Cardiac atrium fibroblast (primary cell): Measurements from ENCODE around the gene SLC10A3. TPM values are rescaled to one million over a fixed set of nuclear protein-coding genes. Genes with fewer than 3 reads are reported as not detected.

ENCODE experiments used
- total RNA-seq: library from RNA; depleted of rRNA; stranded (reverse); fragments of >200 nt; gene quantifications from 2 replicates; pipeline ENCODE4 v1.2.3, GENCODE V29; 2015

SLC10A3 gene
- 35.5 and 50.5 TPM in 2 replicates for total RNA-seq

GRCh38 chrX:154490414-154491083 lies at the start of gene SLC10A3:
TSS of gene SLC10A3 (minus strand) at chrX:154490629. CDS start at chrX:154488940, 1,689 bp downstream.

GRCh38 chrX:154515966-154516655 lies 25.7 kb upstream of the SLC10A3 start, which contains the start of gene FAM3A:
TSS of gene FAM3A (minus strand) at chrX:154516232. CDS start at chrX:154515772, 460 bp downstream.

GRCh38 chrX:154486396-154487207 lies 3.8 kb downstream of the SLC10A3 start, which contains the start of gene UBL4A:
TSS of gene UBL4A (minus strand) at chrX:154486615. CDS start at chrX:154486584, 31 bp downstream.

GRCh38 chrX:154478728-154479622 lies 11.5 kb downstream of the SLC10A3 start, which contains the start of gene LAGE3:
TSS of gene LAGE3 (minus strand) at chrX:154479281. CDS start at chrX:154478915, 366 bp downstream.

GRCh38 chrX:154458116-154458953 lies 32.1 kb downstream of the SLC10A3 start, which contains the start of gene PLXNA3:
TSS of gene PLXNA3 (plus strand) at chrX:154458281. CDS start at chrX:154460184, 1,903 bp downstream.

GRCh38 chrX:154443992-154444754 lies 46.3 kb downstream of the SLC10A3 start, which contains the start of gene FAM50A:
TSS of gene FAM50A (plus strand) at chrX:154444141. CDS start at chrX:154444236, 95 bp downstream.

Other genes starting within 250 kb of the SLC10A3 start
- not detected in 2 replicates for gene OPN1MW3, start 233.0 kb downstream of the SLC10A3 start, total RNA-seq
- not detected in 2 replicates for gene TEX28, start 195.5 kb downstream of the SLC10A3 start, total RNA-seq
- gene TKTL1, start 194.8 kb downstream of the SLC10A3 start, total RNA-seq, result not detected in 2 replicates
- 1,709 and 1,856 TPM in 2 replicates for gene FLNA, start 116.0 kb downstream of the SLC10A3 start, total RNA-seq
- gene EMD, start 111.3 kb downstream of the SLC10A3 start, total RNA-seq, result 54.3 and 54.6 TPM in 2 replicates
- gene RPL10, start 92.3 kb downstream of the SLC10A3 start, total RNA-seq, result 8,491 and 9,302 TPM in 2 replicates
- 35.8 and 45.7 TPM in 2 replicates for gene DNASE1L1, start 81.4 kb downstream of the SLC10A3 start, total RNA-seq
- gene TAFAZZIN, start 79.1 kb downstream of the SLC10A3 start, total RNA-seq, result 19.1 and 28.9 TPM in 2 replicates
- 43.1 and 68.5 TPM in 2 replicates for gene ATP6AP1, start 62.0 kb downstream of the SLC10A3 start, total RNA-seq
- 131 TPM in 2 replicates for gene GDI1, start 53.5 kb downstream of the SLC10A3 start, total RNA-seq
- gene FAM50A, start 46.5 kb downstream of the SLC10A3 start, total RNA-seq, result 54.2 and 83.9 TPM in 2 replicates
- gene PLXNA3, start 32.3 kb downstream of the SLC10A3 start, total RNA-seq, result 16.4 and 27.9 TPM in 2 replicates
- gene LAGE3, start 11.3 kb downstream of the SLC10A3 start, total RNA-seq, result 37.9 and 38.1 TPM in 2 replicates
- 29.8 and 54.5 TPM in 2 replicates for gene UBL4A, start 4.0 kb downstream of the SLC10A3 start, total RNA-seq
- gene FAM3A, start 25.6 kb upstream of the SLC10A3 start, total RNA-seq, result 43.1 and 44.9 TPM in 2 replicates
- gene G6PD, start 56.2 kb upstream of the SLC10A3 start, total RNA-seq, result 285 and 345 TPM in 2 replicates
- gene IKBKG, start 57.0 kb upstream of the SLC10A3 start, total RNA-seq, result 10.7 and 15.7 TPM in 2 replicates
- not detected in 2 replicates for gene CTAG1A, start 94.5 kb upstream of the SLC10A3 start, total RNA-seq
- not detected in 2 replicates for gene CTAG1B, start 128.7 kb upstream of the SLC10A3 start, total RNA-seq
- gene CTAG2, start 162.9 kb upstream of the SLC10A3 start, total RNA-seq, result not detected in 2 replicates